Measurements from ENCODE around the gene FAM124B. TPM values are rescaled to one million over a fixed set of nuclear protein-coding genes. Genes with fewer than 3 reads are reported as not detected.

The FAM124B gene, protein sequence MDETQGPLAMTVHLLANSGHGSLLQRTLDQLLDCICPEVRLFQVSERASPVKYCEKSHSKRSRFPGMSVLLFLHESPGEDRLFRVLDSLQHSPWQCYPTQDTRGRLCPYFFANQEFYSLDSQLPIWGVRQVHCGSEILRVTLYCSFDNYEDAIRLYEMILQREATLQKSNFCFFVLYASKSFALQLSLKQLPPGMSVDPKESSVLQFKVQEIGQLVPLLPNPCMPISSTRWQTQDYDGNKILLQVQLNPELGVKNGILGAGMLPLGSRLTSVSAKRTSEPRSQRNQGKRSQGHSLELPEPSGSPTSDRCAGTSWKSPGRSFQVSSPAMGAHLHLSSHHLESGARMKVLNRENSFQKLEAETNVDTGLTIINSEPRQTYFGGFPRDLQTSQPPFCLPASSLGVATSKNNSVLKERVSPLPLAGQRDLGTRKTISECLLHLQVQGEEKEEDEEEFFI
- polyA plus RNA-seq (ENCODE audit: insufficient read length in 4 of 4): 1 to 10 TPM; 2.1 to 3.1 (median 2.8) TPM

DNA sequence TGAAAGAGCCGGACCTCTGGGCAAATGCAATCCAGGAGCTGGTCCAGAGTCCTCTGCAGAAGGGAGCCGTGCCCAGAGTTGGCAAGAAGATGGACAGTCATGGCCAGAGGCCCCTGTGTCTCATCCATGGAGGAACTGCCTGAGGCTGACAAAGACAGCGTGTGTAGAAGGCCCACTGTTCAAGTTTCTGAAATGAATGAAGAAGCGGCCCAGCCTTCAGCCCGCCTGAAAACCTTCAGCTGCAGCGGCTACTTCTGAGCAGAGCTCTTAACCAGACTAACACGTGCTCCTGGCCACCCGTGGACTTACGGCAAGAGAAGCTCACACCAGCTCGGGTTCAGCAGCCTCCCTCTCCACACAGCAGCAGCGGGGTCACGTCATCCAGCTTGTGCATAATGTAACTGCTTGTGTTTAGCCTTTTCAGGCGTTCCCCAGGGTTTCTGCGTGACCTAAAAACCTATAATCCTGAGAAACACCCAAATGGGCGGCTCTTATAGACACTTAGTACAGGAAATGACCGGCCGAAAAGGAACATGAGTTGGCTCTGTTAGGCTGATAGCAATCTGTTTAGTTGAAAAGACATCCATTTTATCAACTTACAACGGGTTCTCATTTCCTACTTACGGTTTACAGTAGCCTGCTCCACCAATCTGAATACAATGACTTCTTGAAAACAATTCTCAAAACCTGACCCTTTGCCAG, at the start of gene FAM124B:
TSS of gene FAM124B (minus strand) at position 467 of the 702 bp plus-strand sequence. CDS start at position 128, 339 bp downstream.
- peak in 1 of 4 donors; percentile 22 for DNase-seq (ENCODE audit: low read depth in 4 of 4, low spot score in 3 of 4)

DNA sequence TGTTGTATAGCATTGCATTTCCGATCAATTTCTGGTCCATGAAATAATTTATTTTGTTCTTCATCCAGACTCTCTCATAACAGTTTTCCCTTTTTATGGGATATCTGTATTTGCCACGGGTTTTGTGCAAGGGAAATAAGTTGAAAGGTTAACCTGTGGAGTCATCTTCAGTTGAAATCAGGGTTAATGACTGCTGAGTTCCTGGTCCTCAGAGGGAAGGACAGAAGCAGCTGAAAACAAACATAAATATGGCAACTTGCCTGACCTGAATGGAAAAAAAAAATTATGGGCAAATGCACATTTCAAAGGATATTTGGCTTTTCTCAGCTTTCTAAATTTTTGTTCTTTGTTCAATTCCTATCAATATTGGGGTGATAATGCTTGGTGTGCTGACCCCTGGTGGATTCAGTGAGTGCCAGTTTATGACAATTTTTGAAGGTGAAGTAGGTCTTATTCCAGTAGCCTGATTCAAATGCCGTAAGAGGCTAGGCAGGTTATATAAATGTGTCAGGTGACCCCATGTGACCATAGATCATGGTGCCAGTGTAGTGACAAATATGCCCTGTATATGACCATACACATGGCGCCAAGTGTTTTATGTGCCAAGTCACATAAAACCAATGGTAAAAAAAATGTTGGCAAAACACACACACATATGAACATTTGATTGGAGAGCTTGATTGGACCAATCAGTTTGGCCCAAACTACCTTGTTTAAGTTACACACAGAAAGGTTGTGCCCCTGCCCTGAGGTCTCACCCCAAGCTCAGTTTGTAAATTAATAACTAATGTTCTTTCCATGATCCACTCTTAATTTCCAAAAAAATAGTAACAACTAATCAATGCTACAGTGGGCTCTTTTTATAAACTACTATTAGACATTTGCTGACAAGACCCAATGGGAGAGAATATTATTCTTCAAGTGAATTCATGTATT, 47.6 kb upstream of the FAM124B start:
- DNase-seq (ENCODE audit: low read depth in 4 of 4, low spot score in 3 of 4): no peak

DNA sequence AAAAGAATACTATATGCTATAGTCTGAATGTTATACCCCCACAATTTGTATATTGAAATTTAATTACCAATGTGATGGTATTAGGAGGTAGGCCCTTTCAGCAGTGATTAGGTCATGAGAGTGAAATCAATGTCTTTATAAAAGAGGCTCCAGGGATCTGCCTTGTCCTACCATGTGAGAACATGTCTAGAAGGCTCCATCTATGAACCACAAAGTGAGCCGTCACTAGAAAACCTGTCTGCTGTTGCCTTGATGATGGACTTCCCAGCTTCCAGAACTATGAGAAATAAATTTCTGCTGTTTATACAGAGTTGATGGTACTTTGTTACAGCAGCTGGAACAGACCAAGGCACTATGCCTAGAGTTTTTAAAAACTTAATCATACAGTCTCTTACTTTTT, 46.3 kb upstream of the FAM124B start:
- no peak for DNase-seq (ENCODE audit: low read depth in 4 of 4, low spot score in 3 of 4)

- DNase-seq (ENCODE audit: low read depth in 4 of 4, low spot score in 3 of 4): no peak
Measured at GRCh38 chr2:224444783-224445182, 42.9 kb upstream of the FAM124B start.

- no peak for DNase-seq (ENCODE audit: low read depth in 4 of 4, low spot score in 3 of 4)
Measured at GRCh38 chr2:224444021-224444420, 42.1 kb upstream of the FAM124B start.

DNA sequence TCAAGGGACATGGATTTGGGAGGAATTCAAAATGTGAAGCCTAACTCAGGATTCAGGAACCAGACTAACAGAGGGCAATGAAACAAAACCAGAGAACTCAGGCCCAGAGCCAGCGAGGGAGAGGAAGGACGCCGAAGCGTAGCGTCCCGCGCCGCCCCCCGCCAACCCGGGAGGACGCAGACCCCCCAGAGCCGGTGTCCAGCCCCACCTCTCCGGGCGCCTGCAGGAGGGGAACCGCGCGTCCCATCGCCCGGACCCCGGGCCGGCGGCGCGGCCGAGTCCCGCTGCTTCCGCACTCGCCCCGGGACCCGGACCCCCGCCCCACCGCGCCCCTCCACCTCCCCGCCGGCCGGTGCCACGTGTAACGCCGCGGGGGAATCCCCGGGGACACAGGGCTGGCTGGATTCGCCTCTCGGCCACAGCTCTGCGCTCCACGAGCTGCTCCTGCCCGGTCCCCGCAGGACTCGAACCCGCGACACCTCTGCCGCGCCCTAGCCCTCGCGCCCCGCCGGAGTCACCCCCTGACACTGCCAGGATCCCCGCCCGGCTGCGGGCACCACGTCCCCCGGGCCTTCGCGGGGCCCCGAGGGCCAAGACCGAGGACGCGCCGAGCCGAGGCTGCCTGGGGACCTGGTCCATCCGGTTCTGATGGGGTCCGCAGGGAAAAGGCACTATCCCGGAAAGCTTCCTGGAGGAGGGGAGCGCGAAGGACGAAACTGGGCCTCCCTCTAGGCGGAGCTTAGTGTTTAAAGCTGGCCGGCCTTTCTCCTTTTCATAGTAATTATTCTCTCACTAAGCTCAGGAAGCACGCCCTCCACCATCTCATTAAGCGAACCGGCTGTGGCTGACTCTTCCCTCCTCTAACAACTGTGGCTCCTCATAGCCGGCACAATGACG, 40.4 kb upstream of the FAM124B start:
- DNase-seq (ENCODE audit: low read depth in 4 of 4, low spot score in 3 of 4): peak in 3 of 4 donors; percentile 30 to 39 (median 38)

- no peak for DNase-seq (ENCODE audit: low read depth in 4 of 4, low spot score in 3 of 4)
Measured at GRCh38 chr2:224440988-224441387, 39.1 kb upstream of the FAM124B start.

GRCh38 chr2:224438726-224439125, 36.8 kb upstream of the FAM124B start:
- no peak for DNase-seq (ENCODE audit: low read depth in 4 of 4, low spot score in 3 of 4)

- no peak for DNase-seq (ENCODE audit: low read depth in 4 of 4, low spot score in 3 of 4)
Measured at GRCh38 chr2:224436634-224437033, 34.7 kb upstream of the FAM124B start.

DNA sequence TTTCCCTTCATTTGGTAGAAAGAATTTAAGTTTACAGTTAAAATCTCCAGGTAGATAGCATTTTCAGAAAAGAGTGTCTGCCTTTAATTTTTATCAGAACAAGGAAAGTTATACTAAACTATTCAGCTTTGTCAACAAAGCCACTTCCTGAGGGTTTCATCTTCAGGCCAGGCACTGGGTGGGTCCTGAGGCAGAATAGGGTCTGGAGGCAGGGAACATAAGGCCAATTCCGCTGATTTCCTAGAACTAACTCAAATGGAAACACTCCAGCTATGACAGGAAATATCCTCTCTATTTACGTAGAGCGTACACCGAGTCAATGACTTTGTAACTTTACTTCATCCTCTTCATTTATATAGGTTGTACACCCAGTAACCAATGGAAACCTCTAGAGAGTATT, 32.7 kb upstream of the FAM124B start:
- DNase-seq (ENCODE audit: low read depth in 4 of 4, low spot score in 3 of 4): no peak

- no peak for DNase-seq (ENCODE audit: low read depth in 4 of 4, low spot score in 3 of 4)
Measured at GRCh38 chr2:224433442-224433841, 31.5 kb upstream of the FAM124B start.

GRCh38 chr2:224432003-224432579, 30.2 kb upstream of the FAM124B start:
- no peak for DNase-seq (ENCODE audit: low read depth in 4 of 4, low spot score in 3 of 4)

- DNase-seq (ENCODE audit: low read depth in 4 of 4, low spot score in 3 of 4): no peak
Measured at GRCh38 chr2:224429441-224429810, 27.5 kb upstream of the FAM124B start.

DNA sequence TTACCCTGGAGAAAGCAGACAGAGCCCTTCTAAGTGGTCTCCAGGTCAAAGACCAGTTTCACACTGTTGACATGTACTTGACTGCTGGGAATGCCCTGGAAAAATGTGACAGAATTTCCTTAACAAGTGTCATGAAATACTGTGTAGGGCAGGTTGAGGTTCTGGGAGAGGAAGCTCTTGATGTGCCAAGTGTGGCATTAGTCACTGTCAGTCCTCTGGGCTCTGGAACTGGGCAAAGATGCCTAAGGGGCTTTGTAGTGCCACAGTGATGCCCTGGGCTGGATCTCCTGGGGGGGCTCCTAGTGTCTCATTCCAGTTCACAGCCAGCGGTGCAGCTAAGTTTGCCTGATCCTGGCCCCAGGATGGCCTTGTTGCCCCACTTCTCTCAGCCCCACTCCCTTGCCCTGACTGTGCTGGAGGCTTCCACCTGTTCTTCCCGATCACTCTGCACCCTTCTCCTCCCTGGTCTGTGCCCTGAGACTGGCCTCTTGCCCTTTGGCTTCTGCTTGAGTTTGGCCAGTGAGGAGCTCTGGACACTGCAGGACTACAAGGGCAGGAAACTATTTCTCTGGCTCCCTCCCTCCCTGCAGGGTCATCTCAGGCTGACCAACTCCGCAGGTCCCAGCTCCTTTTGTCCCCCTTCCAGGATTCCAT, 27.0 kb upstream of the FAM124B start:
- no peak for DNase-seq (ENCODE audit: low read depth in 4 of 4, low spot score in 3 of 4)

DNA sequence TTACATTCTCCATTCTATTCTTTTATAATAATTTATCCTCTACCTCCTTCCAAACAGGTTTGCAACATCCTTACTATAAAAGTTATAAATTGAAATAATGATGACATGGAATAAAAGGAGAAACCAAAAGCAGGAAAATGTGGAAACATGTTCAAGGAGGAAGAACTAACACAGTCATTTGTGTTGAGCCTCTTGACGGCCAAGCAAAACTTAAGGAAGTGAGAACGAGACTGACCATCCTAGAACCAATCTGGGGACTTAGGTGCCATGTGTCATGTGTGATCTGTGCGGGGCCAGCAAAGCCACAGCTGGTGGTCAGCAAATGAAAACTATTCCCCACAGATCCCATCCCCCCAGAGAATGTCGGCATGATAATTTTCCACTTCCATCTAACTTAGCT, 25.6 kb upstream of the FAM124B start:
- no peak for DNase-seq (ENCODE audit: low read depth in 4 of 4, low spot score in 3 of 4)

DNA sequence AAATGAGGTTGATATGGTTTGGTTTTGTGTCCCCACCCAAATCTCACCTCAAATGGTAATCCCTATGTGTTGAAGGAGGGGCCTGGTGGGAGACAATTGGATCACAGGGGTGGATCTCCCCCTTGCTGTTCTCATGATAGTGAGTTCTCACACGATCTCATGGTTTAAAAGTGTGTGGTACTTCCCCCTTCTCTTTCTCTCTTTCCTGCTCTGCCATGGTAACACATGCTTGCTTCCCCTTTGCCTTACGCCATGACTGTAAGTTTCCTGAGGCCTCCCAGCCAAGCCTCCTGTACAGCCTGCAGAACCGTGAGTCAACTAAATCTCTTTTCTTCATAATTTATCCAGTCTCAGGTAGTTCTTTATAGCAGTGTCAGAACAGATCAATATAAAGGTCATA, 24.7 kb upstream of the FAM124B start:
- no peak for DNase-seq (ENCODE audit: low read depth in 4 of 4, low spot score in 3 of 4)

DNA sequence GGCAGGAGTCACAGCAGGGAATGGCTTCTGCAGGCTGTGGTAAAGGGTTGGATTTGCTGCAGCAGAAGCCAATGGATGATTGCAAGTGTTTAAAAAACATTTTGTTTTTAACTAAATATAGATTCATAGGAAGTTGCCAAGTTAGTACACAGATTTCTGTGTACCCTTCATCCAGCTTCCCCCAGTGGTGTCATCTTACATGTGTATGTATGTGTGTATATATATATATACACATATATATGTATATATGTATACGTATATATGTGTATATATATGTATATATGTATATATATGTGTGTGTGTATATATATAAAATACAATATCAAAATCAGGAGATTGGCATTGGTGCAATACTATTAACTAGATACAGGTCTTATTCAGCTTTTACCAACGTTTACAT, 19.2 kb upstream of the FAM124B start:
- DNase-seq (ENCODE audit: low read depth in 4 of 4, low spot score in 3 of 4): no peak

GRCh38 chr2:224417947-224418346, 16.0 kb upstream of the FAM124B start:
- DNase-seq (ENCODE audit: low read depth in 4 of 4, low spot score in 3 of 4): no peak

DNA sequence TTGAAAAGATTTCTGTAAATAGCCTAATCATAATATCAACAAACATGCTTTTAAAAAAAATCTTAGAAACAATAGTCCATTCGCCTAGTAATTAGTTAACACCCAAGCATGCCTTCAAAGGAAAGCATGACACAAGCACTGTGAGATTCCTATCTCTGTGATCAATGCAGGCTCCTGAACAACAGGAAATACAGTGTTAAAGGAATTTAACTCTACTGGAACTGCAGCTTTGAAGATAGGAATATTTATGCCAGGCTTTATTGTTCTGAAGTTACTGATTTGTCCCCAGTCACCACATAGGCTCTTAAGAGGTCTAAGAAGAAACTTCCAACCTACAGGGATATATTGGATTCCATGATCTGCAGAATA, 15.4 kb upstream of the FAM124B start:
- DNase-seq (ENCODE audit: low read depth in 4 of 4, low spot score in 3 of 4): no peak
